Breast epithelium (tissue), 3 donors: ENCODE data around the gene GRID2IP.

ENCODE experiments used
- POLR2A ChIP-seq: fragments of 450-650 bp; IDR thresholded peaks from one replicate; pipeline ENCODE4 v1.6.1; 2016; ENCODE audit warnings: antibody characterized with exemption, mild to moderate bottlenecking, moderate library complexity
- TF ChIP-seq, protein P1 (sequence below), 3 donors: fragments of 450-650 bp; IDR thresholded peaks; one replicate each; pipeline ENCODE4 v1.5.1; 2016 to 2017; ENCODE audit warnings: antibody characterized with exemption in 3 of 3, mild to moderate bottlenecking in 3 of 3, moderate library complexity in 3 of 3

- TF ChIP-seq, protein P1, sequence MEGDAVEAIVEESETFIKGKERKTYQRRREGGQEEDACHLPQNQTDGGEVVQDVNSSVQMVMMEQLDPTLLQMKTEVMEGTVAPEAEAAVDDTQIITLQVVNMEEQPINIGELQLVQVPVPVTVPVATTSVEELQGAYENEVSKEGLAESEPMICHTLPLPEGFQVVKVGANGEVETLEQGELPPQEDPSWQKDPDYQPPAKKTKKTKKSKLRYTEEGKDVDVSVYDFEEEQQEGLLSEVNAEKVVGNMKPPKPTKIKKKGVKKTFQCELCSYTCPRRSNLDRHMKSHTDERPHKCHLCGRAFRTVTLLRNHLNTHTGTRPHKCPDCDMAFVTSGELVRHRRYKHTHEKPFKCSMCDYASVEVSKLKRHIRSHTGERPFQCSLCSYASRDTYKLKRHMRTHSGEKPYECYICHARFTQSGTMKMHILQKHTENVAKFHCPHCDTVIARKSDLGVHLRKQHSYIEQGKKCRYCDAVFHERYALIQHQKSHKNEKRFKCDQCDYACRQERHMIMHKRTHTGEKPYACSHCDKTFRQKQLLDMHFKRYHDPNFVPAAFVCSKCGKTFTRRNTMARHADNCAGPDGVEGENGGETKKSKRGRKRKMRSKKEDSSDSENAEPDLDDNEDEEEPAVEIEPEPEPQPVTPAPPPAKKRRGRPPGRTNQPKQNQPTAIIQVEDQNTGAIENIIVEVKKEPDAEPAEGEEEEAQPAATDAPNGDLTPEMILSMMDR (IDR thresholded peaks at IDR 0.05): no peak
- no peak for TF ChIP-seq POLR2A
Measured at GRCh38 chr7:6479067-6479466, 72.2 kb downstream of the GRID2IP start.
